ENCODE data around the gene CLCNKB.

Gene CLCNKB

DNA sequence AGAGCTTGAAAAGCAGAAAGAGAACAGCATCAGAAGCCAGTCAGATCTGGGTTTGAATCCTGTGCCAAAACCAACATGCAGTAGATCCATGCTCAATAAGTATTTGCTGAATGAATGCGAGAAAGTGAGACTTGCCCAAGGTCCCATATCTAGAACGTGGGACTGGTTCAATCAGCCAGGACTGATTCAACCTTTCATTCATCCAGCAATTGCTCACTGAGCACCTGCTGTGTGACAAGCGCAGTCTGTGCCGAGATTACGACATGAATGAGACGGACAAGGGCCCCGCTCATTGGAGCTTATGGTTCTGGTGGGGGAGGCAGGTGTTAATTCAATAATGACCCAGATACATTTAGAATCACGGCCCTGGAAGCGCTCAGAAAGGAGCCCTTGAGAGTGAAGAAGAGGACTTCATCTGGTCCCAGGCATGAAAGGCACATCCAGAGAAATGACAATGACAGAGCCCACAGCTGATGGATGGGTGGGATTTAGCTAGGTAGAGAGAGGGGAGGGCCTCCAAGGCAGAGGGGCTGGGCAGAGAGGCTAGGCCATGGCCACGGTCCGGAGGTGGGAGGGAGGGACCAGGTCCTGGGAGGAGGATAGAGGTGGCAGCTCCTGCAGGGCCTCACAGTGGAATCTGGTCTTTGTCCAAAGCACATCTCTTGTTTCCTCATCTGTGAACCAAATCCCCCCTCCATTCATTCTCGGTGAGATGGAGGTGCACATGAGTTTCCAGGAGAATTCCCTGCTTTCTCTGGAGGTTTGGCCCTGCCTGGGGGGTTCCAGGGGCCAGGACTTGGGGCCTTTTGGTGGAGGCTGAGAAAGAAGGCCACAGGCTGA lies 34.0 kb downstream of the CLCNKB start:
- DNase-seq, result no peak

DNA sequence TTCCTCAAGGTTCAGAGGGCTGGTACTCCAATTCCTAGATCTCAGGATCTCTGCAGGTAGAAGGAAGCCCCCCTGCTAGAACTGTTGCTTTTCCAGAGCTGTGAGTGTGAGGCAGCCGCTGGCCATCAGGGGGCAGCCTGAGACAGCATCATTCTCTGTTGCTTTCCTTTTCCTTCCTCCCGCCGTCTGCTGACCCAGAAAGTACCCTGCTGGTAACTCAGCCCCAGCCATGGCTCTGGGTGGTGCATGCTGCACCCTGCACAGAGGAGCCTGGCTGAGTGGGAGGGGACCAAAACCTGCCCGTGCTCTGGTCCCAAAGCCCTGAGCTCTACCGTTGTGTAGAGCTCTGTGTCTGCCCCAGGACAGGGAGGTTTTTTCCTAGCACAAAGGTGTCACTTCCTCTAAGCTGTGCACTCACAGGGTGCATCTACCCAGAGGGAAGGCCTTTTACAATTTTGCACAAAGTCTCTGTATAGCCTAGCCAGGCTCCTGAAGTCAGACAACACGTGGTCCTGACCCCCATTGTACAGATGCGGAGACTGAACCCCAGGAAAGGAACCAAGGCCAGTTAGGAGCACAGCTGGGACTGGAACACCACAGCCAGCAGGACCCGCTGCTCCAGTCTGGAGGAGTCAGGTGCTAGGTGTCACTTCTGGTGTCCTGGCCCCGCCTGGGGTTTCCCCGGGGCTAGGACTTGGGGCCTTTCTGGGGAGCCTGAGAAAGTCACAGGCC lies 35.5 kb downstream of the CLCNKB start:
- peak; percentile 81 for DNase-seq

DNA sequence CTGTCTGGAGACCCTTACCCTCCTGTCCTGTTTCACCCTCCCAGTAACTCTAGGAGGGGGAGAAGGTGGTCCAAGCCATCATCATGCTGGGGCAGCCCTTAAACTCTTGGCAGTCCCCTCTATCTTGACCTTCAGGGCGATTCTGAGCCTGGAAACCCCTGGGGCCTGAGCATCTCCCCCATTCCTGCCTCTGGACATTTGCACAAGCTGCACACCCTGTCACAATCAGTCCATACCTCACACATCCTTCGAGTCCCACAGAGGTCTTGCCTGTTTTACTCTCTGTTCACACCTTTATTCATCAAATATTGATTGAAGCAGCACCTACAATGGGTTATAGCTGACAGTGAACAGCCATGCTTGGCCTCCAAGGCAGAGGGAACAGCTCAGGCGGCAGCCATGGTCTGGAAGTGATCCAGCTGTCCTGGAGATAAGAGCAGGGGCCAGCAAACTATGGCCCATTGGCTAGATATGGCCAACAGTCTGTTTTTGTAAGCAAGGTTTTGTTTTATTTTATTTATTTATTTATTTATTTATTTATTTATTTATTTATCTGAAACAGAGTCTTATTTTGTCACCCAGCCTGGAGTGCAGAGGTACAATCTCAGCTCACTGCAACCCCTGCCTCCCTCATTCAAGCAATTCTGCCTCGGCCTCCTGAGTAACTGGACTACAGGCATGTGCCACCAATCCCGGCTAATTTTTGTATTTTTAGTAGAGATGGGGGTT lies 37.0 kb downstream of the CLCNKB start:
- DNase-seq, result no peak

DNA sequence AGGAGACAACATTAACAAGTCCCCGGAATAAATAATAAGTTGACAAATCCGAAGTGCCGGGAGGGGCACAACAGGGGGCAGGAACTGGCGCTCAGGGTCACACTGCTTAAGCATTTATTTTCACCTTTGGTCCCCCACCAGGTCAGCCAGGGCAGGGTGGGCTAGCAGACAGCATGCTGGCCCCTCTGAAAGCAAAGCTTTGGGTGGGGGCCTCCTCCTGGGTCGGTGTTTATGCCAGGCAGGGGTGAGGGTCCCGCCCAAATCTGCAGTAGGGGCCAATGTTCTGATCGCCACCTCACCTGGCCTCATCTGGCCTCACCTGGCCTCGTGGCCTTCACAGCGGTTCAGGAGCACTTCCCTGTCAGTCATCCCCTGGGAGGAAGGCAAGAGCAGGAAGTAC lies 38.1 kb downstream of the CLCNKB start:
- DNase-seq, result no peak

DNA sequence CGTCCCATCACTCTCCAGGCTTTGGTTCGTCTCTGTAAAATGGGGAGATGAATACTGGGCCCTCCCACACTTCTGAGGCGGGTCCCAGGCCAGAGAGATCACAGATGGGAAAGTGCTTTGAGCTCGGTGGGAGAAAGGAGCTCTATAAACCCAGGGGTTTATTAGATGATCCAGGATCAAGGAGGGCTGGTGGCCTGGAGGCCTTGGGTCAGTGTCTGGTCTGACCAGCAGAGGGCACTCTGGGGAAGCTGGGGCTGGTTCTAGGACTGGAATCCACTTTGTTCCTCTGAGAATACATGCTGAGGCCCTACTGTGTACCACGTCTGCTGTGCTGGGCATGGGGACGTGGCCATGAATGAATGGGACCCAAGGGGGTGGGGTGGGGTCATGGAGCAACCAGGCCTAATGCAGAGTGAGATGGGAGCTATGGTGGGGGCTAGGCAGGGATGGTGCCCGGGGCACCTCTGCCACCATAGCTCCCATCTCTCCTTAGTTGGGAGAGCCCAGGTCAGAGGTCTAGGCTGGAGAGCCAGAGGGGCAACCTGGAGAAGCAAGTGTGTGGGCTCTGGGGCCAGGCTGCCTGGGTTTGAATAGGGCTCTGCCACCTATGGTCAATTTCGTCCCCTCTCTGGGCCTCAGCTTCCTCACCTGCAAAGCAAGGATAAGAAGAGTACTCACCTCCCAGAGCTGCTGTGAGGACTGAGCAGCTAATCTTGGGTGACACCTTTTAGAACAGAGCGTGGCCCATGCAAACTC lies 38.9 kb downstream of the CLCNKB start:
- peak; percentile 79 for DNase-seq

DNA sequence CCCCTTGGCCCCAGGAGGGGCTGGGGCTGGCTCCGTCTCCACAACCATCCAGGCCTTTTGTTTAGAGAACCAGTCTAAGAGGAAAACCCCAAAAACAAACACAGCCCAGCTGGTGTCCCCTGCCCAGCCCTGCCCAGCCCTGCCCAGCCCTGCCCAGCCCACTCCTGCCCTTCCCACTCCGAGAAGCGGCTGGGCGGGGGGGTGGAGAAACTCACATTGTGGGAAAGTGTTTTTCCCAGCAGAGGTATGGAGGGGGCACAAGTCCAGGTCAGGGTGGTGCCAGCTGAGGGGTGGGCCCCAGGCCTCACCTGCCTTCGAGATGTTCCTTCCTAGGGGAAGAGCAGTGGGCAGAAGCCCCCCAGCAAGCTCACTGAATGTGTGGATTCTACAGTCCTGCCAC lies 39.9 kb downstream of the CLCNKB start:
- no peak for DNase-seq

DNA sequence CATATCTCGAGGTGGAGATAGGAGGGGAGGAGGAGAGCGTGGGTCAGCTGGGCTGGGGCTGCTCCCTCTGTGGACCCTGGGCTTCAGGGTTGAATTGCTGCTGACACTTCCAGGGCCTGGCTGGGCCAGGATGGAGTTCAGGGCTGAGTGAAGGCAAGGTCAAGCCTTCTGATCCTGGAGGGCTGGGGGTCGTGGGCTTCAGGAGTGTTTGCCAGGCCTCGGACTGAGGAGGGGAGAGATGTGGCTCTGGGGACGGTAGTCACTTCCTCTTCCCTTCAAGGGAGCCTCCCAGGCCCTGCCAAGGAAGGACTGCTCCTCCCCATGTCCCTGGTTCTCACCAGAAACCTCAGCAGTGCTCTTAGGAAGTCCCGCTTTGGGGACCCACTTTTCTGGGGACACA lies 41.9 kb downstream of the CLCNKB start:
- DNase-seq, result no peak

DNA sequence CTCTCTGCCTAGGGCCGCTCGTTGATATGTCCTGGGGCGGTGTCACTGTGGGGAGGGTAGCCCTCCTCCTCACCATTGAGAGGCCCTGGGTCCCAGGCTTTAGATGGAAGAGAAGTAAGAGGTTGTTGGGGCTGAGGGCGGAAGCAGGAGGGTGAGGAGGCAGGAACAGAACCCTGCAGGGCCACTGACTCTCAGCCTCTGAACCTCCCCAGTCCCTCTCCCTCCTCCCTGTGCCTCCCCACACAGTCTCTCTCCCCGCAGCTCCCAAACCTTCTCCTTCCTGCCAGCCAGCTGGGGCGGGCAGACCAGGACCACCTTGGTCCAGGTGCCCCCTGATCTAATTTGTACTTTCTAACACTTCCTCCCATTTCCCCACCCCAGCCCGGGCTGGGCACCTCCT lies 44.2 kb downstream of the CLCNKB start:
- DNase-seq, result no peak

DNA sequence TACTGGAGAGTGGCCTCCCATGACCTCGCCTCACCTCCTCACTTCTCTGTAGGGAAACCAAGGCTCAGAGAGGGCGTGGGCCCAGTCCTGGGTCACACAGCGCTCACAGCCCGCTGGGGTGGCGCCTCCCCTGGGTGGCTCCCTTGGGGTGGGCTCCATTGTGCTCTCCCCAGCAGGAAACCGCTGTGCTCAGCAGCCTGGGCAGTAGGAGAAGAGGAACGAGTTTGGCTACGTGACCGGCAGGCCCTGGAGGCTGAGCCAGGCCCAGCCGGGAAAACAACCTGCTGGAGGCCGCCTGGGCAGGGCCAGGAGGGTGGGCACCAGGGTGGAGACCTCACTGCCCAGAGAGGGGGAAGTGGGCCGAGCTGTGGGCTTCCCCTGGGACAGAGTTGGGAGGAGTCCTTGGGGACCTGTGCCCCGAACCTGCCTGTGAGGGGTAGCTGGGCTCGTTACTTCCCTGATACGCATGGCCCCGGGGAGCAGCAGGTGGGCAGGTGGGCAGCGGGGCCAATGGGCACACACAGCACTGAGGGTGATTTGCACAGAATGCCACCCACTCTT lies 44.8 kb downstream of the CLCNKB start:
- DNase-seq, result no peak

DNA sequence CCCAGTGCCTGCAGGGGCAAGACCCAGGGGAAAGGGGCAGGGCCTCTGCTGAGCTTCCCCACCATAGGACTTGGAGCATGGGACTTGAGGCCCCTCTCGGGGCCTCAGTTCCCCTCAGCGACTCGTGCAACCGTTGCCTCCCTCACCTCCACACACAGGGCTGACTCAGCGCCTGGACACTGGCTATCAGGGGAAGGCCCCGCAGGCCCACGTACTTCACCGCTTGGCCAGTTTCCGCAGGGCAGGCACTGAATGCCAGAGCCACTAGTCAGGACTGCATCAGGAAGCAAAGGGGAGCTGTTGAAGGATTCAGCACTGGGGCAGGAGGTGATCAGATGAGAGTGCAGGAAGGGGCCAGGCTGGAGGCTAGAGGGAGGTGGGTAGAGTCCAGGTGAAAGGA lies 45.4 kb downstream of the CLCNKB start:
- no peak for DNase-seq

DNA sequence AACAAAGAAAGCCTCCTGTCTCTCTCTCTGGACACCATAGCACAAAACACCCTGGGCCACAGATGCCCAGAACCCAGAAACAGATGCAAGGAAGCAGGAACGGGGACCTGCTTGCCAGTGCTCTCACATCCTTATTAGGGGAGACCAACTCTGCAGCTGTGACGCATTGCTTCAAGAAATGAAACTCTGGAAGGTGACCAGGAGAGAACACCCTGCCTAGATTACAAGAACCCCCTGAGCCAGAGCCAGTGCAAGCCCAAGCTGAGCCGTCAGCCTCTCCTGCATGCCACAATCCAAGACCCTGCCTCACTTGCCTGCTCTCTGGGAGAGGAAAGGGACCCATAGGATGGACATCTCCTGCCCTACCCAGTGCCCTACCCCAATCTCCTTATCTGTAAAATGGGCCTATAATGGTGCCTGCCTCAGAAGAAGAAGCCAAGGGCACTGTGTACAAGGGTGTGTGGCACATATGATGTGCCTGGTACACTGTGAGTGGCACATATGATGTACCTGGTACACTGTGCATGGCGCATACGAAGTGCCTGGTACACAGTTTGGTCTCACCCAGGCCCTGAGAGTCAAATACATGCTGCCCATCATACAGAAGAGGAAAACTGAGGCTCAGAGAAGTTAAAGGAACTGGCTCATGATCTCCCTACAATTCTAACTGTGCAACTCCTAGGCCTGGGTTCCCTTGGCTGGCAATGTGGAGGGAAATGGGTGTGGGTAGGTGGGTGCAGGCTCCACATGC lies 46.7 kb downstream of the CLCNKB start:
- no peak for DNase-seq

DNA sequence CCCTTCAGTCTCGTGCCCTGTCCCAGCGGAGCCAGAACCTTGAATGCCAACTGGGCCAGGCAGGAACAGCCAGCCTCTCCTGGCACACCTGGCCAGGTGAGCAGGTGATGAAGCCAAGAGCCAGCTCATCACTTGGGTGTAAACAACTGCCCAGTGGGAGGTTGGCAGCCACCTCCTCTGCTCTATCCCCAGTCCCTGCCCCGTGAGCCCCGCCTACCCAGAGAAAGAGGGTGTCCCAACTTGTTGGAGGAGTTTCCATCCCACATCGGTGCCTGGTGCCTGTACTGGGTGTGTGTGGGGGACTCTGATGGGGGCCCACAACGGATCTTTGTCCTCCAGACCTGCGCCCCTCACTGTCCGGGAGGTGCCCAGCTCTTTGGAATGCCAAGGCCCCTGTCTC lies 47.7 kb downstream of the CLCNKB start:
- no peak for DNase-seq

DNA sequence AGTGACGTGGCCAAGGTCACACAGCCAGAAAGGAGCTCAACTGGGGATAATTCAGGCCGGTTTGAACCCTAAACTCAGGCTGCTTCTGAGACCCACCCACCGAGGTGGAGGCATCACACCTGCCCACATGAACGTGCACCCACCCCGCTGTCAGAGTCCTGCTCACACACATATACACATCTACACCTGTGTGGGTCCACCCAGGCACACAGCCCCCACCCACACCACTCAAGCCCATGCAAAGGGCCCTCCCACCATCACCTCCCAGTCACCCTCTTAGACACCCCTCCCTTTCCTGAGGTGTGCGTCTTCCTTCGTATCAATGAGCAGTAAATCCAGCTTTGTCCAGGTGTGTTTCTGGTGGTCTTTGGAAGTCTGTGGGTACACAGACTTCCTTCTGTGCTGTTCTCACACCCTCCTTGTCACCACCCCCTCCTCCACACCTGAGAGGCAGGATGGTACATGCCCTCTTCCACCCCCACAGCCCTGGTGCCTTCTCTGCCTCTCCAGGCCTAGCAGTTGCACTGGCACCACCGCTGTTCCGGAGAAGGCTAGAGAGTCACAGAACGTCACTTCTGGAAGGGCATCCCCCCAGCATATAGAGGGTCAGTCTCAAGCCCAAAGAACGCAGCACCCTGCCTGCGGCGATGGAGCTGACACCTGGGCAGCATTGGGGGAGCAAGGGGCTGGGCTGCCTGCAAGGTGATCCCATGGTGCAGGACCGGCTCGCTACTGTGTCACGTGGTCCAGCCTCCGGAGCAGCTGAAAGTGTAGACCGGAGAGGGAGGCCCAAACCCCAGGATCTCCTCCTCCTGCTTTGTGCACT lies 48.7 kb downstream of the CLCNKB start:
- DNase-seq, result no peak

DNA sequence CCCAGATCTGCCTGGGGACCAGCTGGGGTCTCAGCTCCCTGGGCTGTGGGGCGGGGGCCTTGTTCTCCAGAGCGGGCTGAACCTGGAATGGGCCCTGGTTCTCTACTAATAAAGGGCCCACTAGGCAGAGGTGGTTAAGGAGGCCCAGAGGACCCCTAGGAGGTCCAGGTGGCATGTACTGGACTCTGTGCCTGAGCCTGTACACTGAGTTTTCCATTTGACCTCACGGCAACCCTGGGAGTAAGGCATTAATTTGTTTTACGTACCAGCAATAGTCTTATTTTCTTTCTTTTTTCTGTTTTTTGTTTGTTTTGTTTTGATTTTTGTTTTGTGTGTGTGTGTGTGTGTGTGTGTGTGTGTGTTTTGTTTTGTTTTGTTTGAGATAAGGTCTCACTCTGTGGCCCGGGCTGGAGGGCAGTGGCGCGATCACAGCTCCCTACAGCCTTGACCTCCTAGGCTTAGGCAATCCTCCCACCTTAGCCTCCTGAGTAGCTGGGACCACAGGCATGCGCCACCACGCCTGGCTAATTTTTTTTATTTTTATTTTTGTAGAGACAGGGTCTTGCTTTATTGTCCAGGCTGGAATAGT lies 49.4 kb downstream of the CLCNKB start:
- no peak for DNase-seq

DNA sequence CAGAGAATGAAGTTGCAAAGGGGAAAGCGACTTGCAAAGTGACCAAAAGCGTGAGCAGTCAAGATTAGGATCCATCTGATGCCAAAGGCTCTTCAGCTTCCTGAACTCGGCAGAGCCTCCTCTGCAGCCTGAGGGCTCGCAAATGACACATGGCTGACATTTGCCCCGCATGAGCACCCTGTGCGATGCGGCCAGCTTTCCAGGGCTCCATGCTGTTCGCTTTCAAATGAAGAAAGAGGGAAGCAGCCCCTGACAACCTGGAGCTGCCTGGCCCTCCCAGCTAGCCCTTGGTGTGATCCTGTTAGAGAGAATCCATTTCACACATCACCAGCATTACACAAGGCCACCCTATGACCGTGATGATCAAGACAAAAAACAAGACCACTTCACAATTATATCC lies 50.0 kb downstream of the CLCNKB start:
- no peak for DNase-seq

DNA sequence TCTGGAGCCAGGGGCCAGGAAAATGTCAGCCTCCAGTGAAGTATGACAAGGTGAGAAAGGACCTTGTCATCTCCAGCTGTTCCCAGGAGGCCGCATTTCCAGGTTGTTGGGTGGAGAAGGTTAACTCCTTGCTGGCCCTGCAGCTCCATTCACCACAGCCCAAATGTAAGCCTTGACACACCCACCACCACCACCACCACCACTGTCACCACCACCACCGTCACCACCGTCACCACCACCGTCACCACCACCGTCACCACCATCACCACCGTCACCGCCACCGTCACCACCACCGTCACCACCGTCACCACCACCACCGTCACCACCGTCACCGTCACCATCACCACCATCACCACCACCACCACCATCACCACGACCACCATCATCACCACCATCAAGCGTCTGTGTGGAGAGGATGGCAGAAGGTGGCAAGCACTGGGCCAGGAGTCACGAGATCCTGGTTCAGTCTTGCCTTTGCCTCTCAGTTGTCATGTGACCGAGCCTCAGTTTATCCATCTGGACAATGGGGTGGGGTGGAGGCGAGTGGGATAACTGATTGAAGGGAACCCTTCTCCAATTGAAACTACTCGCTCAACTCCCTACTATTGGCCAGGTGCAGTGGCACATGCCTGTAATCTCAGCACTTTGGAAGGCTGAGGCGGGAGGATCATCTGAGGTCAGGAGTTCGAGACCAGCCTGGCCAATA lies 51.0 kb downstream of the CLCNKB start:
- no peak for DNase-seq

DNA sequence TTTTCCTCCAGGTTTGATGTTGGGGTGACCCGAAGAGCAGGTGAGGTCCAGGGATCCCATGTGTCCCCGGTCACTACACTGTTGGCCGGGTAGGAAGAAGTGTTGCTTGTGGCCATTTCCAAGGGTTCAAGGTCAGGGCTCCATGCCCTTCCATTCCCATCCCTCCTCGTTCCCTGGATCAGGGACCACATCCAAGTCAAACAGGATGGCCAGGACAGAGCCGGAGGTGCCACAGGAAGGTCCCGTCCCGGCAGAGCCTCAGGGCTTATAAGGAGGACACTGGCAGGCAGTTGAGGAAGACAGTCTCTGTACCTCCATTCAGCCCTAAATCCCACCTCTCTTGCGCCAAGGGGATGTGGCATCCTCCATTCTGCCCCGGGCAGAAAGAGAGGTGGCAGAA lies 51.9 kb downstream of the CLCNKB start:
- no peak for DNase-seq

DNA sequence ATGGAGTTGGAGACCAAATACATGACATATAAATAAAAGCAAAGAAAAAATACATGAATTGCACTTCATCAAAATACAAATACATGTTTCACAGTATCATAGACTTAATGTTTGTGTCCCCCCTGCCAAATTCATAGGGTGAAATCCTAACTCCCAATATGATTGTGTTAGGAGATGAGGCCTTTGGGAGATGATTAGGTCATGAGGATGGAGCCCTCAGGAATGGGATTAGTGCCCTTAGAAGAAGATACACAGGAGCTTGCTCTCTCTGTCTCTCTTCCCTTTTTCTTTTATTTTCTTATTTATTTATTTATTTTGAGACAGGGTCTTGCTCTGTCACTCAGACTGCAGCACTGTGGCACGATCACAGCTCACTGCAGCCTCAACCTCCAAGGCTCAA lies 55.8 kb downstream of the CLCNKB start:
- no peak for DNase-seq

DNA sequence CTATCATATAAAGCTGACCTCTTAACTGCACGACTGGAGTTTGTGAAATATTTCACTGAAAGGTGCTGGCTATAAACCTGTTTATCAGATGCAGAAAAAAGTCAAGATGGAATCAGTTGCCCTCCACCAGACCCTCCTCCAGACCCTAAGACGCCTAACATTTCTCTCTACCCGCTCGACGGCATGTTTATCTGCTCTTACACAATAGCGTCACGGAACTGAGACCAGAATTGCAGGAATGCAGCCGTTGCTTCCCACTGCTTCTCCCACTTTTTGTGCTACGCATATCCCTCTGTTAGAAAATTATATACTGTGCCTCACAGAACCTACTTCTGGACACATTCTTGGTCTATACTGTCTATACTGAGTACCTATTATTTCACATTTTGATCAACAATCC lies 58.0 kb downstream of the CLCNKB start:
- DNase-seq, result no peak
